NCI-H187 treated with DMSO at 0.1 percent for 48 hours (cell line): ENCODE data around the gene TACR2.
A peak's percentile ranks its signal among the peaks of the same experiment; 100 is the strongest.
"Not testable (repeated sequence)": the region's sequence is repeated elsewhere in the genome, so short reads cannot be mapped to it uniquely, and the experiment has no call there.

Experiments
- DNase-seq: peaks from one replicate; lab custom pipeline; 2025; lab: John Stamatoyannopoulos, UW

TACR2 gene

DNA sequence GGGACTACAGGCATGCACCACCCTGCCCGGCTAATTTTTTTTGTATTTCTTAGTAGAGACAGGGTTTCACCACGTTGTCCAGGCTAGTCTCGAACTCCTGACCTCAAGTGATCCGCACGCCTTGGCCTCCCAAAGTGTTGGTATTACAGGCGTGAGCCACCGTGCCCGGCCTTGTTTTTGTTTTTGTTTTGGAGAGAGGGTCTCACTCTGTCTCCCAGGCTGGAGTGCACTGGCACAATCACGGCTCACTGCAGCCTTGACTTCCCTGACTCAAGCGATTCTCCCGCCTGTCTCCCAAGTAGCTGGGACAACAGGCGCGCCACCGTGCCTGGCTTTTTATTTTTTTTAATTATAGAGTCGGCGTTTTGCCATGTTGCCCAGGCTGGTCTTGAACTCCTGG lies 33.7 kb upstream of the TACR2 start:
- not testable (repeated sequence) for DNase-seq

DNA sequence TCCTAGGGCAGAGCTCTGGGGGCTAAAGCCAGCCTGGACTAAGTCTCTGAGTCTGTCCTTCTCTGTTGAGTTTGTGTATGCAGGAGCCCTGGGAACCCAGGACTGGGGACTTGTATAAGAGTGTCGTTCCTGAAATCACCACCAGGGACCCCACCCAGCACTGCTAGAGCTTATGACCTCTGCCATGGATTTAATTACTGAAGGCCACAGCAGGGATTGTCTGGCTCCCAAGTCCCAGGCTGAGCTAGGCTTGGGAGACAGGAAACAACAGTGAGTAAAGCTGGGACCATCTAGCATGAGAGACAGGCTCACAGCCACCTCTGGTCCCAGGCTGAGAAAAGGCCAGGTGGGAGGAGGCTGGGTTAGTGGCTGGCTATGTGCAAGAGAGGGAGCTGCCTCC lies 33.1 kb upstream of the TACR2 start:
- no peak for DNase-seq

GRCh38 chr10:69446650-69447151 lies 30.0 kb upstream of the TACR2 start:
- DNase-seq, result no peak

- no peak for DNase-seq
Observed at GRCh38 chr10:69446229-69446628, 29.5 kb upstream of the TACR2 start.

- DNase-seq, result no peak
Observed at GRCh38 chr10:69445041-69445440, 28.3 kb upstream of the TACR2 start.

DNA sequence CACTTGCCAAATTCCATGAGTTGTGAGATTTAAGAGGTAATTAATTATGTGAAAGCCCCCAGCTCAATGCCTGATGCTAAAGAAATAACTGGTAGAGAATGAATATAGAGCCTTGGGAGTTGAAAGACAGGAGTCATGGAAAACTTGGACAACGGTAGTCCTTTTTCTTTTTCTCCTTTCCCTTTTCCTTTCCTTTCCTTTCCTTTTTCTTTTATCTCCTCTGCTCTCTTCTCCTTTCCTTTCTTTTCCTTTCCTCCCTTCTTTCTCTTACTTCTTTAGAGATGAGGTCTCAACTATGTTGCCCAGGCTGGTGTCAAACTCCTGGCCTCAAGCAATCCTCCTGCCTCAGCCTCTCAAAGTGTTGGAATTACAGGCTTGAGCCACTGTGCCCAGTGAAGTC lies 26.6 kb upstream of the TACR2 start:
- no peak for DNase-seq

DNA sequence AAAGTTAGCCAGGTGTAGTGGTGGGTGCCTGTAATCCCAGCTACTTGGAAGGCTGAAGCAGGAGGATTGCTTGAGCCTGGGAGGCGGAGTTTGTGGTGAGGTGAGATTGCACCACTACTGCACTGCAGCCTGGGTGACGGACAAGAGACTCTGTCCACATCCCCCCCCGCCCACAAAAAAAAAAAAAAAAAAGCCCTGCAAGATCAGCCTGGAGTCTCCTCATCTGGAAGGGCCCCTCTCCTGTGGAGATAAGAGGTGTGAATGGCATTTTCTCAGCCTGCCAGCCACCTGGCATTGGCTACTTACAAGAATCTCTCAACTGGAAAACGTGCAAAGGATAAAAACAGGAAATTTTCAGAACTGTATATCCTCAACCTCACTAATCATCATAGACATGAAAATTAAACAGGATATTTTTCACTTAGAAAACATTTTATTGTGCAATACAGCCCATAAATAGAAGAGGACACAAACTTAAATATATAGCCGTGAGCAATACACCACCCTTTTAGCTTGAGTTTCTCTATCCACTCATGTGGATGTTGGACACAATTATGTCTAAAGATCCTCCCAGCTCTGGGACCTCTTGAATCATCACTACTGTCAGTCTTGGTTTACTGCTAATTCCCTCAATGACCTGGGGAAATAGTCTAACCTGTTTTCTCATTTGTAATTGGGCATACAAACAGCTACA lies 23.2 kb upstream of the TACR2 start:
- DNase-seq, result no peak

- no peak for DNase-seq
Observed at GRCh38 chr10:69439350-69439739, 22.6 kb upstream of the TACR2 start.

DNA sequence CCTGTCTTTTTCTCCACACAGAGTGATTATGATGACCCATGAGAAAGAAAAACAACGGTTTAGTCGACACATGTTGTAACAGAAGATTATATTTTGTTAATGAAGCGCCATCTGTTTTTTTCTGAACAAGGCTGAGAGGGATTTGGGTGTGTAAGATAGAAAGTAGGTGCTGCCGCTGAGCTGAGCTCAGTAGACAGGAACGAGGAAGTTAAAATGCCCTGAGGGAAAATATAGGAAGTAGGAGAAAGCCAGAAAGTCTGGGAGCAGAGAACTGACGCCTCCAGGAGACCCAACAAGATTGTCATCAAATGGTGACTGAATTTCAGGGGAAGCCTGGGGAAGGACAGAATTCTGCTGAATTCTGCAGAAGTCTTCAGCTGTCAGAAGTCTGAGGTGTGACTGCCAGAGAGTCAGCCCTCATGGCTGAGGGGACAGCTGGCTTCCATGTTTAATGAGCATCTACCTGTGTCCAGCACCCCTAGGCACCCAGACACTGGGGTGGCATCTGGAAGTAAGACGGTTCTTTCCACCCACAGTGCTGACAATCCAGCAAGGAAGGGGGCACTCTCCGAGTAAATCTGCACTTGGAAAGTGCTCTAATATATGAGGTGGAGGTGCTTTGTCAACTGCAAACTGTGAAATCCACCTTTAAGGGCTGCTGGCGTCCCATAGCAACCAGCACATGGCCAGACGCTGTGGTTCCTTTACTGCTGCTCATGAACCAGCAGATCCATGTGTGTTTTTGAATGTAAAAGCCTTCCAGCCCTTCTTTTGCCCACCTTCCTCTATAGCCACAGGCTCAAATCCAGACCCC lies 22.0 kb upstream of the TACR2 start:
- DNase-seq, result no peak

DNA sequence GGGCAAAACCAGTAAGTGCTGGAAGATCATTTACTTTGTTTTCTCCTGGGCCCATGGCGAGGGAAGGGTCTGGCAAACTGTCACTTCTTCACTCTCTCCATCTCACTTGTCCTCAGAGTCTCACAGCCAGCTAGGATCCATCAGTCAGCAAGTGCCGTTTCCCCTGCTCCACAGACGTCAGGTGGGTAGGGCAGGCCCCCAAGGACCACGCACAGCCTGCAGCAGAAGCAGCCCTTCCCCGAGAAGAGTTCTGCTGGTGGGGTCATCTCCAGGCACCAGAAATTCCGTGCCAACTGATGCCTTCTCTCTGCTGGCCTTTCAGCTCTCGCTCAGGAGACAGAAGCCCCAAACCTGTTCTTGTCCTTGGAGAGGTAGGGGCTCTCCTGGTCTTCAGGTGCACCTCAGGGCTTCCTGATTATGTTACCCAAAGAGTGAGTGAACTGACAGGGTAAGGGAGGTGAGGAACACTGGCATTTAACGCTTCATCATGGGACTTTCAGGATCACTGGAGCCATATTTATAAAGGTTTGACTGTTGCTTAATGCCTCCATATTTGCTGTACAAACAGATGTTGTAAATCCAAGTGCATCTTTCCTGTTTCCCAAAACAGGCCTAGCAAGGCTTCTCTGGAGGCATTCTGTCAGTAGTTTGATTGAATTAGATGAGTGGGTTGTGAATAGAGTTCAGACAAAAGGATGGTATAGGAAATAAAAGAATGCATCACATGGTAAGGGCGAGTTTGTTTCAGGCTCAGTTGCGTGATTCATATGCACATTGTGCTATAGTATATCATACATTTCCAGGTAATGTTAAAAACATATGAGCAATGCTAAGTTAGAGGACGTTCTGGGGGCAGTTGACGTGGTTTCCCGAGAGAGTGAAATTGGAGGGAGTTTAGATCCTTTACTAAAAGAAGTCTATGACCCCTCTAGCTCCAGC lies 20.9 kb upstream of the TACR2 start:
- no peak for DNase-seq

- DNase-seq, result no peak
Observed at GRCh38 chr10:69435966-69436520, 19.3 kb upstream of the TACR2 start.

DNA sequence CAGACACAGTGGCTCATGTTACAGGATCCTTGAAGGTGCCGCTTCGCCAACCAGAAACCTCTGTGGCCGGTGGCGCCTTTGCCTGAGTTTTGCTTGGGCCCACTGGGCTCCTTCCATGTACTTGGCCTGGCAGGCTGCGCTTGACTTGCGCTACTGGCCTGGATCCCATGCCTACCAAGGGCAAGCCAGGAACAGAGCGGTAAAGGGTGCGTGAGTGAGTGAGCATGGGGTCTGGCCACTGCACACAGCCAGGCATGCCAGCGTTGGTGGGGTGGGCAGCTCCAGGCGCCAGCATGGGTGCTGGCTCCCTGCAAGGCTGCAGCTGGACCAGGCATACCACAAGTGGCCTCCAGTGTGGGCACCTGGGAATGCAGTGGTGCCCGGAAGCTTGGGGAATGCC lies 18.2 kb upstream of the TACR2 start:
- no peak for DNase-seq

DNA sequence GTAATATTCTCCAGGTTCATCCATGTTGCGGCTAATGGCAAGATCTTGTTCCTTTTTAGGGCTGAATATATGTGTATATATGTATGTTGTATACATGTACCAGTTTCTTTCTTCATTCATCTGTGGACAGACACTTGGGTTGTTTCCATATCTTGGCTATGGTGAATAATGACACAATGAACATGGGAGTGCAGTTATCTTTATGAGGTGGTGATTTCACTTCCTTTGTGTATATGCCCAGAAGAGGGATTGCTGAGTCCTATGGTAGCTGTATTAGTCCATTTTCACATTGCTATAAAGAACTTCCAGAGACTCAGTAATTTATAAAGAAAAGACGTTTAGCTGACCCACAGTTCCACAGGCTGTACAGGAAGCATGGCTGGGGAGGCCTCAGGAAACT lies 17.5 kb upstream of the TACR2 start:
- DNase-seq, result no peak

GRCh38 chr10:69428165-69428564 lies 11.4 kb upstream of the TACR2 start:
- DNase-seq, result peak; percentile 11

- DNase-seq, result no peak
Observed at GRCh38 chr10:69426376-69426727, 9.6 kb upstream of the TACR2 start.

DNA sequence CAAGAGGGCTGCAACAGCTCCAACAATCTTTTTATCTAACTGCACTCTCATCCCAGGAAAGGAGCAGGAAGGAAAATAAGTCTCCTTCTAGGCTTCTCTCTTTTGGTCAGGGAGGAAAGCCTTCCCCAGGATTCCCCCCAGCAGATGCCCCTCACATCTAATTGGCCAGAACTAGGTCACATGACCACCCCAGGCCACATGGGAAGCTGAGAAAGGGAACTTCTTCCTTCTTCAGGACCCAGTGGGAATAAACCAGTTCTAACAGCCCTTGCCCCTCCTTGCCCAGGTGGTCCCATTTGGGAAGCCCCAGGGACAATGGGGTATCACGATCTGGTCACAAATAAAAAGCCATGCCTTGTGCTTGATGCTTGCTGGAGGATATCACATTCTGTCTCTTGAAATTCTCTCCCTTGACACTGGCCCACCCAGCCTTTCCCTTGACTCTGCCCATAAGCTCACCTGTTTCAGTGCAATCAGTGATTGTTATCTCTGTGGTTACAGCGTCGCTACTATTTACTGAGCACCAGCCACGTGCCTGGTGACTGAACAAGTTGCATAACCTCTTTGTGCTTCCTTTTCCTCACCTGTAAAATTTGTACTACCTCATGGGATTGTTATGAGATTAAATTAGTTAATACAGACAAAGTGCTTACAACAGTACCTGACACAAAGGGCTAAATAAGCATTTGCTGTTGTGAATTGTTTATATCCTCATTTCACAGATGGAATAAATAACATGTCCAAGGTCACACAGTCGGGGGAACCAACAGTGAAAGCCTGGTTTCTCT lies 9.0 kb upstream of the TACR2 start:
- no peak for DNase-seq

DNA sequence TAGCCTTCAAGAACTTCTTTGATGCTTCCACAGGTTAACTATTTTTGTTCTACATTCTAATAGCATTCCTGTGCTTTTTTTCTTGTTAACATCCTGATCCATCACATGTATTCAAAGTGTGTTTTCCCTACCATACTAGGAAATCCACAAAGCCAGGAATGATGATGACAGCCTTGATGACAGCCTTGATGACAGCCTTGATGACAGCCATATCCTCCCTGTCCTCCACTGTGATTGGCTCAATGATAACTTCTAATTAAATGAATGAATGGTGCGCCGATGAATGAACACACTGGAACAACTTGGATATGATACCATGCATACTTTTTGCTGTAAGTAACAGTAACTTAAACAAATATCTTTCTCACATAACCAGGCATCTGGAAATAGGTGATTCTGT lies 8.3 kb upstream of the TACR2 start:
- DNase-seq, result no peak

- DNase-seq, result no peak
Observed at GRCh38 chr10:69422676-69423075, 6.0 kb upstream of the TACR2 start.

GRCh38 chr10:69421611-69422308 lies 5.0 kb upstream of the TACR2 start:
- DNase-seq, result no peak

DNA sequence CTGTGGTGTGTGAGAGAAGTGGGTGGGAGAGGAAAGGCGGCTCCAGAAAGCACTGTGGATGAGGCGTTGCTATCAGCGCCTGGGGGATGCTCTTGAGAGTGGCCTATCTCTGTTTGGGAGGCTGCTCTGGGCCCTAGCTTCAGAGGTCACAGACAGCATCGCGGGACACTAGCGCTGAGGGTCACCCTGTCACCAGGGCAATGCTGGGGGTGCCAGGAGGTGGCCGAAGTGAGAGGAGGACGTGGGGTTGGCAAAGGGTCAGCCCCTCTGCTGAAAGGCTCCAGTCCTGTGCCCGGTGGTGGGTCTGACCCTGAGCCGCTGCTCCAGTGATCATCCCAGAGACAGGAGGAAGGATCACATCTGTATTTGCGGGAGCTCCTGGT lies 3.0 kb upstream of the TACR2 start:
- DNase-seq, result no peak
